ENCODE data around the gene SEMA4D.

Gene SEMA4D

GRCh38 chr9:89468281-89468960, 29.5 kb downstream of the SEMA4D start:
- no peak for DNase-seq (ENCODE audit: low read depth in 1 of 2, low spot score in 1 of 2)
- H3K4me3 ChIP-seq (replicated peaks; ENCODE audit: insufficient read depth, low read length), result no peak overlapping the region

GRCh38 chr9:89467278-89467625, 30.7 kb downstream of the SEMA4D start:
- no peak for DNase-seq (ENCODE audit: low read depth in 1 of 2, low spot score in 1 of 2)
- no peaks in the 10 kb centered on the region for H3K27me3 ChIP-seq (ENCODE audit: insufficient read depth, poor library complexity, severe bottlenecking)
- TF ChIP-seq SPI1 (IDR thresholded peaks at IDR 0.05; ENCODE audit: borderline replicate concordance, low read depth) (no peak), GABPA (IDR thresholded peaks at IDR 0.05; ENCODE audit: low read depth) (no peak), REST (IDR thresholded peaks at IDR 0.05; ENCODE audit: insufficient replicate concordance, low read depth) (no peak), POLR2AphosphoS5 (IDR thresholded peaks at IDR 0.05; ENCODE audit: low read depth) (no peak), CTCF (IDR thresholded peaks at IDR 0.05; ENCODE audit: insufficient read depth, low read length) (no peak)
- no peak overlapping the region for H3K27ac ChIP-seq (replicated peaks)
- H3K4me3 ChIP-seq (replicated peaks; ENCODE audit: insufficient read depth, low read length), result no peak overlapping the region

More at GRCh38 chr9:89468281-89468960, 29.5 kb downstream of the SEMA4D start:
- no peak overlapping the region for H3K27ac ChIP-seq (replicated peaks)
- no peaks in the 10 kb centered on the region for H3K27me3 ChIP-seq (ENCODE audit: insufficient read depth, poor library complexity, severe bottlenecking)
- TF ChIP-seq POLR2AphosphoS5 (IDR thresholded peaks at IDR 0.05; ENCODE audit: low read depth), result no peak
- TF ChIP-seq CTCF (IDR thresholded peaks at IDR 0.05; ENCODE audit: insufficient read depth, low read length), result no peak
- no peak for TF ChIP-seq REST (IDR thresholded peaks at IDR 0.05; ENCODE audit: insufficient replicate concordance, low read depth)
- TF ChIP-seq GABPA (IDR thresholded peaks at IDR 0.05; ENCODE audit: low read depth), result no peak
- no peak for TF ChIP-seq SPI1 (IDR thresholded peaks at IDR 0.05; ENCODE audit: borderline replicate concordance, low read depth)

GRCh38 chr9:89466451-89467277, 31.2 kb downstream of the SEMA4D start:
- TF ChIP-seq CTCF (IDR thresholded peaks at IDR 0.05; ENCODE audit: insufficient read depth, low read length) (no peak), SPI1 (IDR thresholded peaks at IDR 0.05; ENCODE audit: borderline replicate concordance, low read depth) (no peak), REST (IDR thresholded peaks at IDR 0.05; ENCODE audit: insufficient replicate concordance, low read depth) (no peak), GABPA (IDR thresholded peaks at IDR 0.05; ENCODE audit: low read depth) (no peak), POLR2AphosphoS5 (IDR thresholded peaks at IDR 0.05; ENCODE audit: low read depth) (no peak)
- Histone ChIP-seq H3K4me3 (replicated peaks; ENCODE audit: insufficient read depth, low read length) (no peak overlapping the region), H3K27ac (replicated peaks) (no peak overlapping the region)

More at GRCh38 chr9:89466451-89467277, 31.2 kb downstream of the SEMA4D start:
- no peaks in the 10 kb centered on the region for H3K27me3 ChIP-seq (ENCODE audit: insufficient read depth, poor library complexity, severe bottlenecking)
- DNase-seq (ENCODE audit: low read depth in 1 of 2, low spot score in 1 of 2), result no peak

All from HL-60 (cell line).